ENCODE results near the gene EIF2D.

DNA sequence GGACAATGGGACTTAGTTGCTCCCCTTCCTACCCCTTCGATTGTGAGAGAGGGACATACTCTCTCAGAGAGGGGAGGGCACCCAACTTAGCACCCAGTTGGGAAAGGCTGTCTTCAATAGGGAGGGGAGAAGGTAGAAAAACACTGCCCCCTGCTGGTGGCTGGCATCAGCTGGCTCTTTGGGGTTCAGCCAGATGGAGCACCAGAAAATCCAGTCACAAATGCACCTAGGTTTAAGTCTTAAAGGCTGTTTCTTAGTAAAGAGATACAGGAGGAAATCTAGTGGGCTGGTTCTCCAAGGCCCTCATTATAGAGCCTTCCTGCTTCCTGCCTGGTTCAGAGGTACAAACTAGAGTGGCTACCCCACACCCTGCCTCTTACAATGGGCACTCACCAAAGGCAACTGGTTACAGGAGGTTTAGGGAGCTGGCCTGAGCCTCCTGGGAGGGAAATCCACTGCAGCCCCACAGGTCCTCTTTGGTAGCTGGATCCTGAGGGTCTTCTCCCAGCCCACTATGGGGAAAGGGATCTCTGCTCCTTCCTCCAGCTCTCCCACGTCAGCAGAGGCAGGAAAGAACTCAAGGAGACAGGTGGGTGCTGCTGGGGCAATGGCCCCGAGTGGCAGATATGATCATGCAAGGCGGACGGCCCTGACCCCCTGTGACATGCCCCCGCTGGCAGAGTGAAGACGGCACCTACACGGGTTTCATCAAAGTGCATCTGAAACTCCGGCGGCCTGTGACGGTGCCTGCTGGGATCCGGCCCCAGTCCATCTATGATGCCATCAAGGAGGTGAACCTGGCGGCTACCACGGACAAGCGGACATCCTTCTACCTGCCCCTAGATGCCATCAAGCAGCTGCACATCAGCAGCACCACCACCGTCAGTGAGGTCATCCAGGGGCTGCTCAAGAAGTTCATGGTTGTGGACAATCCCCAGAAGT is 28.3 kb downstream of the EIF2D start:
- TF ChIP-seq EZH2phosphoT487 (IDR thresholded peaks at IDR 0.05; ENCODE audit: insufficient read depth, low read depth) (no peak), EZH2 (IDR thresholded peaks at IDR 0.05; ENCODE audit: insufficient read depth, poor library complexity, severe bottlenecking) (no peak)

Data from GM23248 (cell line).